GM23338 (cell line): Measurements from ENCODE around the gene FILIP1. TPM values are rescaled to one million over a fixed set of nuclear protein-coding genes. Genes with fewer than 3 reads are reported as not detected.

Experiments used
- ATAC-seq: fragments of 200-7000 bp; cut with Tn5 transposase; 3 replicates; pipeline ENCODE4 v1.9.1; 2020
- DNase-seq: peaks from one replicate; pipeline ENCODE4 v3.0.0-alpha.2; 2015; ENCODE audit warnings: low spot score
- H2AFZ ChIP-seq: fragments of 200-600 bp; sonication (generic); 2 replicates; pipeline ENCODE4 v1.8.0; 2016; ENCODE audit warnings: antibody characterized with exemption, mild to moderate bottlenecking, moderate library complexity
- H3F3A ChIP-seq: fragments of 200-600 bp; sonication (generic); replicated peaks from 2 replicates; pipeline ENCODE4 v1.8.0; 2017; ENCODE audit warnings: antibody characterized with exemption, mixed run types, low read depth
- H3K27ac ChIP-seq: fragments of 200-600 bp; sonication (generic); 2 replicates; pipeline ENCODE4 v1.6.1; 2016; ENCODE audit warnings: low read depth
- H3K27me3 ChIP-seq: fragments of 200-600 bp; sonication (generic); 2 replicates; pipeline ENCODE4 v1.8.0; 2016; ENCODE audit warnings: mild to moderate bottlenecking, mixed run types, moderate library complexity; ENCODE audit not compliant: insufficient read depth
- H3K36me3 ChIP-seq: fragments of 200-600 bp; sonication (generic); 2 replicates; pipeline ENCODE4 v1.8.0; 2016; ENCODE audit warnings: mild to moderate bottlenecking; ENCODE audit not compliant: insufficient read depth
- H3K4me1 ChIP-seq: fragments of 200-600 bp; sonication (generic); 2 replicates; pipeline ENCODE4 v1.8.0; 2016; ENCODE audit warnings: mild to moderate bottlenecking, moderate library complexity; ENCODE audit not compliant: insufficient read depth
- H3K4me2 ChIP-seq: fragments of 200-600 bp; sonication (generic); 2 replicates; pipeline ENCODE4 v1.7.1; 2017; ENCODE audit warnings: mixed run types
- H3K4me3 ChIP-seq: fragments of 200-600 bp; sonication (generic); 2 replicates; pipeline ENCODE4 v1.6.1; 2016; ENCODE audit warnings: mixed run types
- H3K79me2 ChIP-seq: fragments of 200-600 bp; sonication (generic); replicated peaks from 2 replicates; pipeline ENCODE4 v1.8.0; 2017; ENCODE audit warnings: mild to moderate bottlenecking; ENCODE audit not compliant: insufficient read depth
- H3K9me2 ChIP-seq: fragments of 200-600 bp; sonication (generic); 2 replicates; pipeline ENCODE4 v1.8.0; 2017; ENCODE audit not compliant: insufficient read depth
- H4K20me1 ChIP-seq: fragments of 200-600 bp; sonication (generic); replicated peaks from 2 replicates; pipeline ENCODE4 v1.8.0; 2017; ENCODE audit warnings: mild to moderate bottlenecking; ENCODE audit not compliant: insufficient read depth
- H3K27ac Mint-ChIP-seq: 2 replicates; pipeline ENCODE4 v1.8.0; 2020; ENCODE audit warnings: inconsistent platforms, mild to moderate bottlenecking, moderate library complexity, mixed read lengths
- H3K27me3 Mint-ChIP-seq: 3 replicates; pipeline ENCODE4 v1.8.0; 2022; ENCODE audit warnings: low read depth, mild to moderate bottlenecking, moderate library complexity, mixed read lengths, inconsistent platforms; ENCODE audit not compliant: insufficient read depth, poor library complexity
- H3K36me3 Mint-ChIP-seq: 3 replicates; pipeline ENCODE4 v1.8.0; 2021; ENCODE audit warnings: low read depth, mild to moderate bottlenecking, inconsistent platforms, moderate library complexity, mixed read lengths
- H3K4me1 Mint-ChIP-seq: 3 replicates; pipeline ENCODE4 v1.8.0; 2020; ENCODE audit warnings: mild to moderate bottlenecking, inconsistent platforms, mixed read lengths
- H3K4me3 Mint-ChIP-seq: 3 replicates; pipeline ENCODE4 v1.8.0; 2021; ENCODE audit warnings: moderate library complexity, mild to moderate bottlenecking, inconsistent platforms, mixed read lengths
- H3K9me3 Mint-ChIP-seq: 3 replicates; pipeline ENCODE4 v1.8.0; 2020; ENCODE audit warnings: moderate library complexity, mild to moderate bottlenecking, inconsistent platforms, mixed read lengths
- CREB1 ChIP-seq: fragments of 250-450 bp; sonication (Bioruptor Pico); IDR thresholded peaks from 2 replicates; pipeline ENCODE4 v1.5.0; 2020; ENCODE audit warnings: low read depth, mild to moderate bottlenecking, moderate library complexity
- EZH2 ChIP-seq: fragments of 200-600 bp; sonication (generic); IDR thresholded peaks from one replicate; pipeline ENCODE4 v1.8.0; 2017; ENCODE audit warnings: antibody characterized with exemption, mild to moderate bottlenecking, low read depth; ENCODE audit not compliant: unreplicated experiment
- EZH2phosphoT487 ChIP-seq: fragments of 200-600 bp; sonication (generic); IDR thresholded peaks from one replicate; pipeline ENCODE4 v1.8.1; 2018; ENCODE audit warnings: antibody characterized with exemption; ENCODE audit not compliant: unreplicated experiment
- JUNB ChIP-seq: IDR thresholded peaks from one replicate; pipeline ENCODE4 v1.6.1; 2016; ENCODE audit warnings: antibody characterized with exemption; ENCODE audit not compliant: unreplicated experiment
- NANOG ChIP-seq: IDR thresholded peaks from 2 replicates; pipeline ENCODE4 v1.6.1; 2016; ENCODE audit warnings: antibody characterized with exemption, borderline replicate concordance
- POLR2AphosphoS5 ChIP-seq: IDR thresholded peaks from 2 replicates; pipeline ENCODE4 v1.6.1; 2016; ENCODE audit warnings: antibody characterized with exemption, low read depth
- STAT1 ChIP-seq: IDR thresholded peaks from one replicate; pipeline ENCODE4 v1.6.1; 2016; ENCODE audit warnings: antibody characterized with exemption; ENCODE audit not compliant: unreplicated experiment
- ZNF114 ChIP-seq: fragments of 250-450 bp; sonication (Bioruptor Pico); IDR thresholded peaks from 2 replicates; pipeline ENCODE4 v1.5.0; 2020; ENCODE audit warnings: mild to moderate bottlenecking, moderate library complexity
- ZNF331 ChIP-seq: fragments of 250-450 bp; sonication (Bioruptor Pico); IDR thresholded peaks from 2 replicates; pipeline ENCODE4 v1.5.0; 2020; ENCODE audit warnings: low read depth, mild to moderate bottlenecking, moderate library complexity
- ZNF462 ChIP-seq: fragments of 250-450 bp; sonication (Bioruptor Pico); IDR thresholded peaks from 2 replicates; pipeline ENCODE4 v1.5.0; 2020; ENCODE audit warnings: mild to moderate bottlenecking, moderate library complexity
- polyA plus RNA-seq: library from polyadenylated mRNA; unstranded; fragments of >200 nt; fragmentation: Nextera tagmentation; extraction: Ambion mirVana; gene quantifications from 2 replicates; pipeline ENCODE4 v1.2.1, GENCODE V29; 2016
- total RNA-seq: library from RNA; depleted of rRNA; stranded (reverse); fragments of >200 nt; shearing (Covaris generic); gene quantifications from 2 replicates; pipeline ENCODE4 v1.2.3, GENCODE V29; 2014
- TF ChIP-seq, protein P1 (sequence below): IDR thresholded peaks from 2 replicates; pipeline ENCODE4 v1.6.1; 2016; ENCODE audit warnings: antibody characterized with exemption
- TF ChIP-seq, protein P2 (sequence below): IDR thresholded peaks from one replicate; pipeline ENCODE4 v1.6.1; 2018; ENCODE audit warnings: antibody characterized with exemption; ENCODE audit not compliant: unreplicated experiment

FILIP1 gene
- total and polyA plus RNA-seq, 2 experiments from 2014 or later: 3.7 to 6.4 TPM

- TF ChIP-seq, protein P1, sequence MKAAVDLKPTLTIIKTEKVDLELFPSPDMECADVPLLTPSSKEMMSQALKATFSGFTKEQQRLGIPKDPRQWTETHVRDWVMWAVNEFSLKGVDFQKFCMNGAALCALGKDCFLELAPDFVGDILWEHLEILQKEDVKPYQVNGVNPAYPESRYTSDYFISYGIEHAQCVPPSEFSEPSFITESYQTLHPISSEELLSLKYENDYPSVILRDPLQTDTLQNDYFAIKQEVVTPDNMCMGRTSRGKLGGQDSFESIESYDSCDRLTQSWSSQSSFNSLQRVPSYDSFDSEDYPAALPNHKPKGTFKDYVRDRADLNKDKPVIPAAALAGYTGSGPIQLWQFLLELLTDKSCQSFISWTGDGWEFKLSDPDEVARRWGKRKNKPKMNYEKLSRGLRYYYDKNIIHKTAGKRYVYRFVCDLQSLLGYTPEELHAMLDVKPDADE: no peak
- no peak for TF ChIP-seq EZH2
- no peak for TF ChIP-seq ZNF331 (CRISPR knock-in tag)
- no peak for TF ChIP-seq ZNF114 (CRISPR knock-in tag)
- no peak for TF ChIP-seq STAT1
Measured at GRCh38 chr6:75376347-75377024, 117.1 kb downstream of the FILIP1 start (continued).

DNA sequence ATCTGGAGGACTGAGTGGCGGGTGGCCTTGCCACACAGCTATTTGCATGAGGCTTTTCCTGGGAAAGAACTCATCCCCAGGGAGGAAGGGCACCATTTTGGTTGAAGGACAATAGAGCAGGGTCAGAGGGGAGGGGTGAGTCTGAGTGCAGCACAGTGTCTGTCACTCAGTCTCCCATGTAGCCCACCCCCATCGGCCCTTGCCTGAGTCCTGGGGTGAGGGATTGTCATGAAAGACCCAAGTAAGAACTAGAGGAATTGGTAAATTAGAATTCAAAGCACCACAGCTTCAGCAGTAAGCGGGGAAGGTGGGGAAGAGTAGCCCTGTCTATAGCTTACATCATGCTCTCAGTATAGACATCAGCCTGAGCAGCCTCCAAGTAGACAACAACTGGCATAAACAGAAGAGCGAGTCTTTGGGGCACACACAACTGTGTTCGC is 118.6 kb downstream of the FILIP1 start:
- Histone ChIP-seq H3K4me2 (peak overlapping the region; percentile 45; the same call in 1 of the 2 replicates), H3K27ac (peak overlapping the region; percentile 52; the same call in 1 of the 2 replicates), H3K4me3 (no peak overlapping the region), H3K27me3 (no peaks in the 10 kb centered on the region), H2AFZ (peak overlapping the region; percentile 84), H3K4me1 (peaks cover 36% of the 10 kb centered on the region), H3F3A (no peaks in the 10 kb centered on the region), H3K9me2 (no peaks in the 10 kb centered on the region), H3K79me2 (no peaks in the 10 kb centered on the region), H3K36me3 (no peaks in the 10 kb centered on the region), H4K20me1 (no peaks in the 10 kb centered on the region)
- no peaks in the 10 kb centered on the region for H3K27me3 Mint-ChIP-seq
- H3K4me1 Mint-ChIP-seq: peaks cover 32% of the 10 kb centered on the region
- no peak overlapping the region for H3K4me3 Mint-ChIP-seq
- H3K9me3 Mint-ChIP-seq: no peaks in the 10 kb centered on the region
- peak overlapping the region; percentile 47 for H3K27ac Mint-ChIP-seq
- ATAC-seq (peak; percentile 89), DNase-seq (peak; percentile 55)
- no peak for TF ChIP-seq ZNF462 (CRISPR knock-in tag)
- no peak for TF ChIP-seq ZNF331 (CRISPR knock-in tag)
- TF ChIP-seq NANOG: no peak
- no peak for TF ChIP-seq EZH2
- TF ChIP-seq, protein P1: no peak
- TF ChIP-seq POLR2AphosphoS5: no peak
- TF ChIP-seq CREB1: no peak
- TF ChIP-seq STAT1: no peak
- no peak for TF ChIP-seq ZNF114 (CRISPR knock-in tag)
- TF ChIP-seq EZH2phosphoT487: no peak
- TF ChIP-seq, protein P2, sequence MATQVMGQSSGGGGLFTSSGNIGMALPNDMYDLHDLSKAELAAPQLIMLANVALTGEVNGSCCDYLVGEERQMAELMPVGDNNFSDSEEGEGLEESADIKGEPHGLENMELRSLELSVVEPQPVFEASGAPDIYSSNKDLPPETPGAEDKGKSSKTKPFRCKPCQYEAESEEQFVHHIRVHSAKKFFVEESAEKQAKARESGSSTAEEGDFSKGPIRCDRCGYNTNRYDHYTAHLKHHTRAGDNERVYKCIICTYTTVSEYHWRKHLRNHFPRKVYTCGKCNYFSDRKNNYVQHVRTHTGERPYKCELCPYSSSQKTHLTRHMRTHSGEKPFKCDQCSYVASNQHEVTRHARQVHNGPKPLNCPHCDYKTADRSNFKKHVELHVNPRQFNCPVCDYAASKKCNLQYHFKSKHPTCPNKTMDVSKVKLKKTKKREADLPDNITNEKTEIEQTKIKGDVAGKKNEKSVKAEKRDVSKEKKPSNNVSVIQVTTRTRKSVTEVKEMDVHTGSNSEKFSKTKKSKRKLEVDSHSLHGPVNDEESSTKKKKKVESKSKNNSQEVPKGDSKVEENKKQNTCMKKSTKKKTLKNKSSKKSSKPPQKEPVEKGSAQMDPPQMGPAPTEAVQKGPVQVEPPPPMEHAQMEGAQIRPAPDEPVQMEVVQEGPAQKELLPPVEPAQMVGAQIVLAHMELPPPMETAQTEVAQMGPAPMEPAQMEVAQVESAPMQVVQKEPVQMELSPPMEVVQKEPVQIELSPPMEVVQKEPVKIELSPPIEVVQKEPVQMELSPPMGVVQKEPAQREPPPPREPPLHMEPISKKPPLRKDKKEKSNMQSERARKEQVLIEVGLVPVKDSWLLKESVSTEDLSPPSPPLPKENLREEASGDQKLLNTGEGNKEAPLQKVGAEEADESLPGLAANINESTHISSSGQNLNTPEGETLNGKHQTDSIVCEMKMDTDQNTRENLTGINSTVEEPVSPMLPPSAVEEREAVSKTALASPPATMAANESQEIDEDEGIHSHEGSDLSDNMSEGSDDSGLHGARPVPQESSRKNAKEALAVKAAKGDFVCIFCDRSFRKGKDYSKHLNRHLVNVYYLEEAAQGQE: no peak
- TF ChIP-seq JUNB: no peak
- H3K36me3 Mint-ChIP-seq: no peaks in the 10 kb centered on the region
